Ovary (tissue), 3 donors: Measurements from ENCODE around the gene IGFL2.

ENCODE experiments used
- CTCF ChIP-seq, 3 donors: fragments of 450-650 bp in 2 of 3; fragments of 200-600 bp in 1 of 3; IDR thresholded peaks; one replicate each; pipeline versions ENCODE4 v1.5.1 to v1.8.0; 2016 to 2022; ENCODE audit warnings: antibody characterized with exemption in 3 of 3, mild to moderate bottlenecking in 1 of 3
- POLR2A ChIP-seq: fragments of 450-650 bp; IDR thresholded peaks from one replicate; pipeline ENCODE4 v1.6.1; 2017; ENCODE audit warnings: antibody characterized with exemption, mild to moderate bottlenecking, moderate library complexity
- donor health status: DM: no; HTN: no; CAD: no.

- TF ChIP-seq POLR2A (no peak), CTCF (IDR thresholded peaks at IDR 0.05) (no peak)
Measured at GRCh38 chr19:46186101-46186716, 38.2 kb downstream of the IGFL2 start.
